ENCODE measurements around the gene TUBG1.

DNA sequence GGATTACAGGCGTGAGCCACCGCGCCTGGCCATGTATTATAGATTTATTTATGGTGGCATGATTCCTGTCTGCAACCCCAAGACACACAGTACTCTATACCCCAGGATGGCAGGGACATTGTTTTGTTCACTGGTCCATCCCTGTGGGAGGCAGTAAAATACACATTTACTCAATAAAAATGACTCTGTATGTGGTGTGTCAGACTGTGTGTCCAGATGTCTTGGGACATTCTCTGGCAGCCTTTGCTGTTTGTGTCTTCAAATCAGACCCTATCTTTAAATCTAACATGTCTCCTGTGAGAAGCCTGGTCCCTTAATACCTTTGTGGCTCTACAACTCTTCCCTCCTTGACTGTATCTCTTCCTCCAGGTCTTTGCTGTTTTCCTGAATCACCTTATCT lies 49.2 kb upstream of the TUBG1 start:
- no peak for TF ChIP-seq FOXP2 (optimal IDR thresholded peaks at IDR 0.05; ENCODE audit: control extremely low read depth, extremely low read length, insufficient read depth)
- no peak for TF ChIP-seq POLR2AphosphoS5 (IDR thresholded peaks at IDR 0.05; ENCODE audit: borderline replicate concordance, low read depth, low read length)
